Stimulated activated CD4-positive, alpha-beta T cell treated with anti-CD3 and anti-CD28 coated beads, Interleukin-4, amount 100 ng/mL, for 24 hours (primary cell): Measurements from ENCODE around the gene LNPEP.

ENCODE experiments used
- DNase-seq: peaks from one replicate; pipeline ENCODE4 v3.0.0-alpha.2; 2020

LNPEP gene

GRCh38 chr5:96963267-96963666 is 27.4 kb downstream of the LNPEP start:
- DNase-seq, result no peak

DNA sequence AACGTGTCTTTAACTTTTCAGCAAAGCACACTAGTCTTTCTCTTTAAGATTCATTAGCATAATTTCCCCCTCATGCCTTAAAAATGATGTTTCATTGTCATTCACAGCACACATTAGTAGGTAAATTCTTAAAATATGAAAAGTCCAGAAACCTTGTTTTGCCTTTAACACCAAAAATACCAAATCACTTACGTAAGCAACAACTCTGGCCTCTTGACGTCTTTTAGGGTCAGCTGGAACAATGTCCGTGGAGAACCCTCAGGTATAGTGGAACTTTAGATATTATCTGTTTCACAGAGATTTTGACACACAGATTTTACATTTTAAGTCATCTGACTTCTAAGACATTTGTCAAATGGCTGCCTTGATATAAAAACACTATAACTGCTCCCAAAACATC is 30.9 kb downstream of the LNPEP start:
- DNase-seq, result no peak

GRCh38 chr5:96967400-96967799 is 31.5 kb downstream of the LNPEP start:
- DNase-seq, result no peak

DNA sequence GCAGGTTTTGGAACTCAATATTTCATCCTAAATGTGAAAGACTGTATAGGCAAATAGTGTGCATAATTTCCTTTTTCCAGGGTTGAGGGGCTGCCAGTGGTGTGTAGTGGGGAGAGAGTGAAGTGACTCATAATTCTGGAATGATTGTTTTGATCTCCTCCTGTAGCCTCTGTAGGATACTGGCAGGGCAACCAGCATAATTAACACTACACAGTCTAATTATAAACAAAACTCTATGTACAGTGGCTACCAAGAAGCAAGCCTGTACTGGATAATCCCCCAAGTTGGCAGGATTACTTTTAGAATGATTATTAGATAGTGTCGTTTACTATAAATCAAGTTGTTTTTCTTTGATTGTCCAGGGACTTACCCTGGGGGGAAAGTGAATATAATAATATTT is 32.2 kb downstream of the LNPEP start:
- no peak for DNase-seq

GRCh38 chr5:96968614-96969013 is 32.7 kb downstream of the LNPEP start:
- DNase-seq, result no peak

GRCh38 chr5:96969366-96969765 is 33.5 kb downstream of the LNPEP start:
- DNase-seq, result no peak

- no peak for DNase-seq
Observed at GRCh38 chr5:96972599-96973334, 36.9 kb downstream of the LNPEP start.

DNA sequence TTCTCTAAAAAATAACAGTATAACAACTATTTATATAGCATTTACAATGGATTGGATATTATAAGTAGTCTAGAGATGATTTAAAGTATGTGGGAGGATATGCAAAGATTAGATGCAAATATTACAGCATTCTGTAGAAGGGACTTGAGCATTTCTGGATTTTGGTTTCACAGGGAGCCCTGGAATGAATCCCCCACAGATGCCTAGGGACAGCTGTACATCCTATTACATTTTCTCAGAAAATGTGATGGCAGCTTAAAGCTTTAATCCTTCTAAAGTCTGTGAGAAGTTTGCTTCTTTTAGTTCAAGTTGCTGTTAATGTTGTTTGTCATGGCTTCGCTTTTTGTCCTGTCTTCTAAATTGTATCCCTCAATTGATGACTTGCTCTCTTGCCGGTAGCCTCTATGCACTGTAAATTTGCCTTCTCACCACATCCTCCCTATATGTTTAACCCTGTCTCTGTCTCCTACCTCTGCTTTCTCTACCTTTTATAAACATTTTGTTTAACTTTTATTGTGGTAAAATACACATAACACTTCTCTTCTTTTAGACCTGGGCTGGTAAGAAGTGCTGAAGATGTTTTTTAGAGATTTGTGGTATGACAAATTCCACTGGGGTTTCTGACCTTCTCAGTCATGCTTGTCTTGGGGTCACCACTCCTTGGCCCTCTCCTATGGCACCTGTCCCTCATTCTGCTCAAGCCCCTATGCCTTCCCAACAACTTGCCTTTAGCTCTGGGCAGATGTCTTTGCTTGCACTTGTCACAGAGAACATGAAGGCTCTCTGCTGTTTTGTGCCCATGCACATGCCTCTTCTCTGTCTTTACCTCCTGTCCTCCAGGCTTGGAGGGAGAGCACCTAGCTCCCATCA is 37.9 kb downstream of the LNPEP start:
- DNase-seq, result no peak

DNA sequence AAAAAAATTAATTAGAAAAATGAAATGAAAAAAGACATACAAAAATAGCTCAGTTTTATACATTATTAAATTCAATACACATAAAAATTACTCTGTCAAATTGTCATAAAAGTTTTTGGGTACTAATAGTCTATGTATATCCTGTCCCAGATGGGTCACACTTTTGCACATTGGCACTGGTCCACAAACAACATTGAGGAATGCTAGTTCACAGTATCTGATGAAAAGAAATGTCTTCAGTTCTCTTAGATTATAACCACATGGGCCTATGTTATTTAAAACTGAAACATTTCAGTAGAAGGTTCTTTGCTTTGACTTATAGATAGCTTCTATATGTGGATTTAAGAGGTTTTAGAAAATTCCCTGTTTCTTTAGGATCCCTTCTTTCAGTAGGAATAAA is 39.8 kb downstream of the LNPEP start:
- DNase-seq, result no peak

- DNase-seq, result no peak
Observed at GRCh38 chr5:96977228-96977627, 41.3 kb downstream of the LNPEP start.

GRCh38 chr5:96978812-96979449 is 43.1 kb downstream of the LNPEP start:
- no peak for DNase-seq

GRCh38 chr5:96984506-96985192 is 48.8 kb downstream of the LNPEP start:
- no peak for DNase-seq

DNA sequence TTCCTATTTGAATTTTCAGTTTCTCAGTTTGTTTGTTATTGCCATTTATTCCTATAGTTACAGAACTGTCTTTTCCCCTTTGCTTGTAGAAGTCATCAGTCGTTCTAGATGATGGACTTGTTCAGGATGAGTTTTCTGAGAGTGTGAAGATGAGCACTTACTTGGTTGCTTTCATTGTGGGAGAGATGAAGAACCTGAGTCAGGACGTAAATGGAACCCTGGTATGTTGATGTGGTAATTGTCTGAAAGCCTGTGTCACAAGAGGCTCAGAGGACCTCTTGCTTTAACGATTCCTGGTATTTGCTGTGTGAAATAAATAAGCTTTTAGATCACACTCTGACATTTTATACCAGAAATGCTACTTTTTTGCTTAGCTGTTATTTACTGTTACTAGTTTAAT is 50.6 kb downstream of the LNPEP start:
- no peak for DNase-seq

- DNase-seq, result no peak
Observed at GRCh38 chr5:96990102-96990501, 54.2 kb downstream of the LNPEP start.

- DNase-seq, result no peak
Observed at GRCh38 chr5:96991708-96992107, 55.8 kb downstream of the LNPEP start.

- no peak for DNase-seq
Observed at GRCh38 chr5:96993760-96994159, 57.9 kb downstream of the LNPEP start.

DNA sequence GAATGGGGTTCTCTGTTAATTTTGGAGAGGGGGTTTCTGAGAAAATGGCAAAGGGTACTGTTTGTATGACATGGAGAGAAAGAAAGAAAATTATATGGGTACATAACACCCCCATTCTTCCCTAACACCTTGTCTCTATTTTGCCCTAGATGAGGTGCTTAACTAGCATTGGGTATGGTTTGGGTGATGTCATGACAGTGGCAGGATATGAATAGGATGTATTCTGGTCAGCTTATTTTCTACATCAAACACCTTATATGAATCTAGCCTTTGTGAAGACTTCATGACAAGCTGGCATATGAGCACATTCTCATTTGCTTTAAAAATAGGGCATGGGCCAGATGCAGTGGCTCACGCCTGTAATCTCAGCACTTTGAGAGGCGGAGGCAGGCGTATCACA is 58.6 kb downstream of the LNPEP start:
- no peak for DNase-seq

DNA sequence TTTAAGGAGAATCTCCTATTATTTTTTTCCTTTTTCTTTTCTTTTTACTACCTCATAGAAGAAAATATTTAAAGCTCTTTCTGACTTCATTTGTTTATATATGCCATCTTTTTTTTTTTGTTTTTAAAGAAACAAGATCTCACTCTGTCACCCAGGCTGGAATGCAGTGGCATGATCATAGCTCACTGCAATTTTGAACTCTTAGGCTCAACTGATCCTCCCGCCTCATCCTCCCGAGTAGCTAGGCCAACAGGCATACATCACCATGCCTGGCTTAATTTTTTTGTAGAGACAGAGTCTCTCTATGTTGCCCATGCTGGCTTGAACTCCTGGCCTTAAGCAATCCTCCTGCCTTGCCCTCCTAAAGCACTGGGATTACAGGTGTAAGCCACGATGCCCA is 59.5 kb downstream of the LNPEP start:
- DNase-seq, result no peak

DNA sequence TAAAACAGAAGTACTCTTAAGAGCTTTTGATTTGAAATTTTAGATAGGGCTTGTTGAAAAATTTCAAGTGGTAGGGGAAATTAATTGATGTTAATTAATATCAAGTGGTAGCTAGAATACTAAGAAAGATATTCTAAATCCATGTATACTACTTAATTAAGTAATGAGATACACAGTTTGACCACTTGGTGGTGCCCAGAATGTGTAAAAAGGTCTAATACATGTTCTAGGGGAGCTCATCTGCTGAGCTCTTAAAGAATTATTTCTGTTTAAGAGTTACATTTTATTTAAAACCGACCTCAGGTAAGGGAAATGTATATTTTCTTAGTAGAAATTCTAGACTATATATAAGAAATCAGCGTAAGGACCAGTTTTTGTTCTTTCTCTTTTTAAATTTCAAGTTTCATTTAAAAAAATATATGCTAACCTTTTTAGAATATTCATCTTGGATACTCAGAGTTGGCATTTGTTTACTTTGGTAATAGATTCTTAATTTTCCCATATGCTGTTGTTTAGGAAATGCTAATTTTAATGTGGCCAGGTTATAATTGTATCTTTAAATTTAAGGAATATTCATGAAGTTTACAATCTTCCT is 61.5 kb downstream of the LNPEP start:
- DNase-seq, result peak; percentile 38

- DNase-seq, result no peak
Observed at GRCh38 chr5:96999856-97000255, 64.0 kb downstream of the LNPEP start.

DNA sequence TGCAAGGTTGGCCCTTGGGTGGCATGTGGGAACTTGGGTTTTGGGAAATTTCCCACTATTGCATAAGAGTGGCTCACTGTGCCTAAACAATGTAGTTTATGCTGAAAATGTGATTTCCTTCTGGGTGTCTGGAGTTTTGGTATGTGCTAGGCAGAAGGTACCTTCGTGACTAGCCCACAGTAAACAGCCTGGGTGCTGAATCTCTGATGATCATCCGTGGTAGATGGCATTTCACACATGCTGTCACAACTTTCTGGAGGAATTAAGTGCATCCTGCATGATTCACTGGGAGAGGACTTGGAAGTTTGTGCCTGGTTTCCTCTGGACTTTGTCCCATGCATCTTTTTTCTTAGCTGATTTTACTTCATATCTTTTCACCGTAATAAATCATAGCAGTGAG is 64.5 kb downstream of the LNPEP start:
- no peak for DNase-seq

DNA sequence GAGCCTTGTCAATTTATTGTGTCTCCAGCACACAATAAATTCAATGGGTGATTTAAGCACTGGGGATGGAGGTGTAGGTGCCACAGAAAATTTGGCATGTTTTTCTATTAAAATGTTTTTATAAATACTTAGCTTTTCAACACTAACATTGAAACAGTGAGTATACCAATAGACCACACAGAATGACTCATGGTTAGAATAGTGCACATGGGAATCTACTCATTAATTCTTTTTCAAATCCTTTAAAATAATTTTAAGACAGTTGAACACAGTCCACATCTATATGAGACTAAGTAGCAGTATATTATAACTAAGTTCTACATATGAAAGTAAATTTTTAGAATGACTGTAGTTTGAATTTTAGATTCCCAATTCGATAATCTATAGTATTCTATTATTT is 67.1 kb downstream of the LNPEP start:
- DNase-seq, result no peak
